H1 (cell line): ENCODE measurements around the gene LMBR1. TPM values are rescaled to one million over a fixed set of nuclear protein-coding genes. Genes with fewer than 3 reads are reported as not detected.

Experiments
- CTCF ChIA-PET: fragments of 300-600 bp; sonication (Branson Sonifier 250); formaldehyde crosslinking; loops from one replicate; lab custom pipeline; 2021; ENCODE audit not compliant: partially characterized antibody; lab: Charles Lee
- POLR2A ChIA-PET: fragments of 300-600 bp; sonication (Branson Sonifier 250); formaldehyde crosslinking; loops from one replicate; lab custom pipeline; 2021; ENCODE audit warnings: inconsistent platforms; ENCODE audit not compliant: partially characterized antibody; lab: Charles Lee
- DNase-seq, 2 experiments: peaks; one replicate each; pipeline versions ENCODE4 v3.0.0 to v3.0.0-alpha.2; 2010 to 2022; ENCODE audit warnings: low spot score in 2 of 2, low read depth in 1 of 2, mixed read lengths in 1 of 2
- FAIRE-seq: peaks from 2 replicates; lab custom pipeline; 2011; peaks lifted over from hg19 to GRCh38; lab: Jason Lieb, UNC
- H2AFZ ChIP-seq: 2 replicates; pipeline ENCODE4 v1.8.1; 2012; ENCODE audit warnings: low read length, inconsistent platforms
- H2AK5ac ChIP-seq: 2 replicates; pipeline ENCODE4 v1.6.1; 2013; ENCODE audit warnings: low read depth, low read length
- H2BK120ac ChIP-seq: replicated peaks from 2 replicates; pipeline ENCODE3; 2013; ENCODE audit warnings: low read depth, low read length, inconsistent platforms
- H2BK12ac ChIP-seq: 2 replicates; pipeline ENCODE4 v1.6.1; 2013; ENCODE audit warnings: low read depth, low read length
- H2BK15ac ChIP-seq: 2 replicates; pipeline ENCODE4 v1.6.1; 2013; ENCODE audit warnings: low read length
- H2BK20ac ChIP-seq: 2 replicates; pipeline ENCODE4 v1.6.1; 2013; ENCODE audit warnings: low read length
- H2BK5ac ChIP-seq: 2 replicates; pipeline ENCODE4 v1.6.1; 2013; ENCODE audit warnings: low read depth, low read length
- H3K14ac ChIP-seq: 2 replicates; pipeline ENCODE4 v1.6.1; 2013; ENCODE audit warnings: inconsistent platforms; ENCODE audit not compliant: insufficient read length
- H3K18ac ChIP-seq: 2 replicates; pipeline ENCODE4 v1.6.1; 2013; ENCODE audit warnings: low read length; ENCODE audit errors: extremely low read depth
- H3K23ac ChIP-seq: 2 replicates; pipeline ENCODE4 v1.6.1; 2013; ENCODE audit warnings: inconsistent platforms; ENCODE audit not compliant: insufficient read length
- H3K23me2 ChIP-seq: 2 replicates; pipeline ENCODE4 v1.6.1; 2013; ENCODE audit warnings: low read depth, low read length
- H3K27ac ChIP-seq: 2 replicates; pipeline ENCODE4 v1.6.1; 2011; ENCODE audit warnings: low read depth, low read length, inconsistent platforms
- H3K27me3 ChIP-seq, 4 experiments: replicated peaks in 1 of 4; 1 replicate in 1 of 4; 2 replicates in 3 of 4; pipeline versions ENCODE4 v1.6.1 to v1.8.1; 2011 to 2013; ENCODE audit warnings: low read length in 3 of 4, mild to moderate bottlenecking in 3 of 4, inconsistent platforms in 2 of 4, mixed read lengths in 2 of 4, moderate library complexity in 1 of 4; ENCODE audit not compliant: control insufficient read depth in 3 of 4, insufficient read depth in 3 of 4; ENCODE audit errors: extremely low read depth in 1 of 4
- H3K36me3 ChIP-seq, 4 experiments: 2 replicates each; pipeline versions ENCODE4 v1.6.1 to v1.8.1; 2011 to 2013; ENCODE audit warnings: mild to moderate bottlenecking in 4 of 4, low read length in 3 of 4, moderate library complexity in 2 of 4, control low read depth in 1 of 4, inconsistent platforms in 1 of 4; ENCODE audit not compliant: insufficient read depth in 4 of 4, control insufficient read depth in 2 of 4
- H3K4ac ChIP-seq: replicated peaks from 2 replicates; pipeline ENCODE3; 2013; ENCODE audit warnings: low read length, low read depth, mixed read lengths, inconsistent platforms; ENCODE audit not compliant: insufficient read length
- H3K4me1 ChIP-seq, 4 experiments: replicated peaks in 1 of 4; 1 replicate in 1 of 4; 2 replicates in 3 of 4; pipeline versions ENCODE4 v1.6.1 to v1.8.1; 2011 to 2013; ENCODE audit warnings: low read length in 3 of 4, inconsistent platforms in 2 of 4, mixed read lengths in 1 of 4; ENCODE audit not compliant: insufficient read depth in 4 of 4, control insufficient read depth in 3 of 4
- H3K4me2 ChIP-seq, 2 experiments: 2 replicates each; pipeline versions ENCODE4 v1.6.1 to v1.8.1; 2011 to 2013; ENCODE audit warnings: low read depth in 2 of 2, low read length in 2 of 2, control low read depth in 1 of 2, inconsistent platforms in 1 of 2, mild to moderate bottlenecking in 1 of 2; ENCODE audit not compliant: insufficient read depth in 1 of 2
- H3K4me3 ChIP-seq, 4 experiments: fragments of 200-600, 300-600 bp in 1 of 4; sonication (generic), shearing (Covaris generic), sonication (Bioruptor Twin) in 1 of 4; 2 replicates each; pipeline versions ENCODE4 v1.5.1 to v1.8.1; 2011 to 2016; ENCODE audit warnings: low read length in 4 of 4, low read depth in 3 of 4, control low read depth in 2 of 4, inconsistent platforms in 2 of 4, mild to moderate bottlenecking in 2 of 4, mixed read lengths in 1 of 4, moderate library complexity in 1 of 4; ENCODE audit not compliant: insufficient read depth in 2 of 4; ENCODE audit errors: extremely low read depth in 1 of 4
- H3K56ac ChIP-seq: replicated peaks from 2 replicates; pipeline ENCODE3; 2013; ENCODE audit warnings: low read depth, mild to moderate bottlenecking, mixed read lengths, low read length, inconsistent platforms; ENCODE audit not compliant: insufficient read length
- H3K79me1 ChIP-seq: 2 replicates; pipeline ENCODE4 v1.6.1; 2013; ENCODE audit warnings: low read depth, low read length, control low read depth
- H3K79me2 ChIP-seq, 2 experiments: 2 replicates each; pipeline versions ENCODE4 v1.6.1 to v1.8.1; 2012 to 2013; ENCODE audit warnings: low read length in 2 of 2, mild to moderate bottlenecking in 2 of 2, inconsistent platforms in 1 of 2; ENCODE audit not compliant: insufficient read depth in 2 of 2, control insufficient read depth in 1 of 2
- H3K9ac ChIP-seq, 4 experiments: replicated peaks in 1 of 4; 1 replicate in 1 of 4; 2 replicates in 3 of 4; pipeline versions ENCODE4 v1.6.1 to v1.8.1; 2011 to 2013; ENCODE audit warnings: low read depth in 3 of 4, low read length in 3 of 4, control low read depth in 2 of 4, mild to moderate bottlenecking in 2 of 4, moderate library complexity in 2 of 4, inconsistent platforms in 1 of 4; ENCODE audit errors: extremely low read depth in 1 of 4
- H3K9me3 ChIP-seq, 2 experiments: 2 replicates each; pipeline versions ENCODE4 v1.6.1 to v1.8.1; 2012 to 2013; ENCODE audit warnings: mild to moderate bottlenecking in 2 of 2, moderate library complexity in 2 of 2, control low read depth in 1 of 2, inconsistent platforms in 1 of 2, low read depth in 1 of 2, low read length in 1 of 2, mixed read lengths in 1 of 2; ENCODE audit not compliant: insufficient read depth in 2 of 2
- H4K20me1 ChIP-seq, 2 experiments: replicated peaks in 1 of 2; 2 replicates each; pipeline versions ENCODE3 to v1.8.1; 2011 to 2013; ENCODE audit warnings: inconsistent platforms in 2 of 2, low read length in 2 of 2, mild to moderate bottlenecking in 1 of 2; ENCODE audit not compliant: insufficient read depth in 2 of 2, control insufficient read depth in 1 of 2
- H4K5ac ChIP-seq: 2 replicates; pipeline ENCODE4 v1.6.1; 2013; ENCODE audit warnings: low read length, low read depth, mixed read lengths, inconsistent platforms; ENCODE audit not compliant: insufficient read length
- H4K8ac ChIP-seq: 2 replicates; pipeline ENCODE4 v1.8.0; 2013; ENCODE audit warnings: mild to moderate bottlenecking, moderate library complexity, low read length, inconsistent platforms; ENCODE audit not compliant: insufficient read depth; ENCODE audit errors: extremely low read depth
- H4K91ac ChIP-seq: replicated peaks from 2 replicates; pipeline ENCODE3; 2013; ENCODE audit warnings: low read length, mixed read lengths, inconsistent platforms; ENCODE audit not compliant: insufficient read length
- ASH2L ChIP-seq: fragments of 200-600, 300-600 bp; sonication (generic); IDR thresholded peaks from one replicate; pipeline ENCODE4 v1.7.1; 2017; ENCODE audit warnings: low read length
- CBX8 ChIP-seq: fragments of 300-800, 300-1000 bp; sonication (generic); IDR thresholded peaks from 2 replicates; pipeline ENCODE4 v1.7.1; 2016; ENCODE audit warnings: low read depth, low read length, borderline replicate concordance
- CEBPB ChIP-seq: IDR thresholded peaks from 2 replicates; pipeline ENCODE4 v1.6.1; 2012; ENCODE audit warnings: low read depth, low read length
- CHD1 ChIP-seq: IDR thresholded peaks from 2 replicates; pipeline ENCODE4 v1.6.1; 2012; ENCODE audit warnings: low read depth, low read length, improper control_type of control experiment
- CREB1 ChIP-seq: IDR thresholded peaks from 2 replicates; pipeline ENCODE4 v1.6.1; 2012; ENCODE audit warnings: inconsistent platforms
- CTCF ChIP-seq, 3 experiments: IDR thresholded peaks; 1 replicate in 2 of 3; 2 replicates in 1 of 3; pipeline versions ENCODE4 v1.5.1 to v1.6.1; 2011; ENCODE audit warnings: low read length in 3 of 3, mild to moderate bottlenecking in 3 of 3, inconsistent platforms in 2 of 3, low read depth in 1 of 3, moderate library complexity in 1 of 3; ENCODE audit not compliant: insufficient read depth in 1 of 3; ENCODE audit errors: control extremely low read depth in 1 of 3
- E2F6 ChIP-seq: IDR thresholded peaks from 2 replicates; pipeline ENCODE4 v1.6.1; 2012; ENCODE audit warnings: inconsistent platforms
- EGR1 ChIP-seq: IDR thresholded peaks from 2 replicates; pipeline ENCODE4 v1.6.1; 2011; ENCODE audit warnings: low read depth, low read length, borderline replicate concordance
- EP300 ChIP-seq, 2 experiments: IDR thresholded peaks; 1 replicate in 1 of 2; 2 replicates in 1 of 2; pipeline ENCODE4 v1.6.1; 2011 to 2012; ENCODE audit warnings: low read depth in 2 of 2, low read length in 2 of 2, mild to moderate bottlenecking in 2 of 2, borderline replicate concordance in 1 of 2, inconsistent platforms in 1 of 2, moderate library complexity in 1 of 2
- NANOG ChIP-seq: IDR thresholded peaks from 2 replicates; pipeline ENCODE4 v1.6.1; 2011; ENCODE audit warnings: low read length, low read depth, mild to moderate bottlenecking, inconsistent platforms; ENCODE audit not compliant: insufficient read depth, poor library complexity, severe bottlenecking
- NRF1 ChIP-seq: IDR thresholded peaks from 2 replicates; pipeline ENCODE4 v1.6.1; 2011; ENCODE audit warnings: mild to moderate bottlenecking, low read depth, low read length, improper control_type of control experiment
- WGBS, 2 experiments: shearing (Covaris generic) in 1 of 2; methylation state at CpG; one replicate each; pipeline versions ENCODE4 v1.1.6 to v1.1.7; 2013 to 2015; ENCODE audit warnings: low lambda C conversion rate in 2 of 2, mixed read lengths in 2 of 2, inconsistent platforms in 1 of 2, low coverage in 1 of 2, missing lambda C conversion rate in 1 of 2; ENCODE audit not compliant: insufficient replicate concordance in 2 of 2, insufficient coverage in 1 of 2, insufficient read length in 1 of 2; ENCODE audit errors: extremely low coverage in 1 of 2, missing lambda C conversion rate in 1 of 2; 5-methylcytosine and 5-hydroxymethylcytosine counted together
- polyA plus RNA-seq, 7 experiments: library from polyadenylated mRNA; depleted of rRNA in 3 of 7; stranded (reverse) in 5 of 7; unstranded in 2 of 7; fragments of >200 nt in 5 of 7; fragments of 200-250 nt in 2 of 7; gene quantifications; 1 replicate in 5 of 7; 2 replicates in 1 of 7; 4 replicates in 1 of 7; pipeline versions ENCODE4 v1.2.1 to v1.2.3, GENCODE V29; 2011 to 2013; ENCODE audit warnings: missing spikeins in 2 of 7, mixed read lengths in 2 of 7
- total RNA-seq: library from RNA; stranded (reverse); fragmentation: NEBNext Ultra II Directional; extraction: Animal tissue kit (Norgen Biotek cat#: 25700); gene quantifications from 2 replicates; pipeline ENCODE4 v1.2.1, GENCODE V29; 2021

Gene LMBR1
- total and polyA plus RNA-seq, 2 of the 8 experiments (the other 6 are each of a cell fraction or from before 2014, with no cell fraction given) = 15.1 to 70.4 TPM

- Histone ChIP-seq H3K23ac (no peak overlapping the region), H4K5ac (no peak overlapping the region), H3K79me1 (peaks cover 12% of the 10 kb centered on the region), H2BK12ac (no peak overlapping the region), H4K20me1 (peaks cover 0 to 2% of the 10 kb centered on the region in 2 experiments), H3K9me3 (no peaks in the 10 kb centered on the region), H3K4ac (no peak overlapping the region), H3K27ac (no peak overlapping the region), H3K23me2 (no peaks in the 10 kb centered on the region), H2AK5ac (no peak overlapping the region), H3K4me2 (no peak overlapping the region), H2AFZ (no peak overlapping the region), H2BK120ac (no peak overlapping the region), H4K8ac (no peak overlapping the region), H3K4me1 (no peaks in the 10 kb centered on the region; a peak in 1 of 7 replicates), H3K18ac (no peak overlapping the region), H3K36me3 (no peaks in the 10 kb centered on the region), H3K56ac (no peak overlapping the region), H2BK15ac (no peak overlapping the region), H2BK20ac (no peak overlapping the region), H4K91ac (no peak overlapping the region), H3K4me3 (no peak overlapping the region), H3K79me2 (peaks cover 0 to 67% of the 10 kb centered on the region in 2 experiments; a peak in 3 of 4 replicates), H3K9ac (no peak overlapping the region; a peak in 1 of 7 replicates), H2BK5ac (no peak overlapping the region), H3K27me3 (no peaks in the 10 kb centered on the region), H3K14ac (no peak overlapping the region)
- FAIRE-seq = no peak
- ChIA-PET POLR2A (no interaction called here), CTCF (interaction anchor here (1.2 to 1.7 kb wide), 2 partner anchors 13 to 22 kb away, joined by 5 to 6 read pairs; no protein-coding TSS in a partner anchor)
- WGBS, 2 experiments = 85% methylated on average over 2 of the region's 2 CpGs; no CpG with 5 or more reads in 1 of the 2 experiments
- no peak for DNase-seq
- TF ChIP-seq ASH2L = no peak
- TF ChIP-seq CTCF (IDR thresholded peaks at IDR 0.05; ENCODE audit: control extremely low read depth in 1 of 3, insufficient read depth in 1 of 3, low read depth in 1 of 3, low read length in 3 of 3) = no peak
- no peak for TF ChIP-seq NANOG
- TF ChIP-seq CBX8 = no peak
- TF ChIP-seq NRF1 = no peak
- no peak for TF ChIP-seq CHD1
- TF ChIP-seq EGR1 = no peak
- no peak for TF ChIP-seq CREB1
- no peak for TF ChIP-seq CEBPB
- no peak for TF ChIP-seq EP300 (IDR thresholded peaks at IDR 0.05; ENCODE audit: borderline replicate concordance in 1 of 2, low read depth in 2 of 2, low read length in 2 of 2)
- TF ChIP-seq E2F6 = no peak
These were observed 50.2 kb downstream of the LMBR1 start for GRCh38 chr7:156842740-156843140.
